HG03439 (cell line): ENCODE measurements around the gene YIPF7.
A peak's percentile ranks its signal among the peaks of the same experiment; 100 is the strongest.

Experiments
- ATAC-seq: cut with Tn5 transposase; IDR thresholded peaks from one replicate; pipeline ENCODE4 v1.9.1; 2021; ENCODE audit warnings: mild to moderate bottlenecking, moderate library complexity; ENCODE audit not compliant: unreplicated experiment

Gene YIPF7

DNA sequence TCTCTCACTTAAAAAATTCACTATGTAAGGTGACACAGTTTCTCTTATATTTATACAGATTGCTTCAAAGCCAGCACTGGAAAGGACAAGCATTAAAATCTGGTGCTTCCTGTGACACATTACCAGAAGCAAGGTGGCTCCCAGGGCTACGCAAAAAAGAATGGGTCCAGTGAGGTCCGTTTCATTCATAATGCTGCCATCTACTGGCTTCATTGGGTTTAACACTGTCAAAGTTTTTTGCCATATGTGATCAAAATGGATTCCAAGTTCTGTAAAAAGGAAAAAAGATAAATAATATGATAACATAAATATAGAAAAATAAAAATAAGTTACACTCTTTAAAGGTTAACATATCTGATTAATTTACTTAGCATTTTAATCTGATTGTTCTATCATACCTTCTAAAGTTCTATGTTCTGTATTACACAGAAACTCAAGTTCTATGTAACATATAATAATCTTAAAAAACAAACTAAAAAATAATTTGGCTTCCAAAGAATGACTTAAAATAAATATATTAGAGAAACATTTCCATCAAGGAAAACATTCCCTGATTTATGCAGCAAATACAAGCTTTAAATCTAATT lies 22.1 kb downstream of the YIPF7 start:
- peak; percentile 95 for ATAC-seq

DNA sequence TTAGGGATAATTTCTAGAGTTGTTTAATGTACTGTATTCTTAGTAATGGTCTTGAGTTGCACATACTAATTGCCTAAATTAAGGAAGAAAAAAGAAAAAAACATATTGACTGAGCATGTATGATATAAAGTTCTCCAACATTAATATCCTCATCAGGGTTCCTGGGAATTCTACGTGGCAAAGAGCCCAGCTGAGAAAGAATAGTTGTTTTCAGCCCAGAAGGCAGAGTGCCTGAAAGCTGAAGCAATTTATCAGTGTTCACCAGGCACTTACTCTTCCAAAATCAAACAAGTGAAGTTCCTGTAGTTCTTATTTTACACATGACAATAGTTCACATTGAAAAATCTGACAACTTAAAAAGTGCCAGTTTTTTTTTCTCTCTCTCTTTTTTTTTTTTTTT lies 27.7 kb downstream of the YIPF7 start:
- ATAC-seq, result no peak

DNA sequence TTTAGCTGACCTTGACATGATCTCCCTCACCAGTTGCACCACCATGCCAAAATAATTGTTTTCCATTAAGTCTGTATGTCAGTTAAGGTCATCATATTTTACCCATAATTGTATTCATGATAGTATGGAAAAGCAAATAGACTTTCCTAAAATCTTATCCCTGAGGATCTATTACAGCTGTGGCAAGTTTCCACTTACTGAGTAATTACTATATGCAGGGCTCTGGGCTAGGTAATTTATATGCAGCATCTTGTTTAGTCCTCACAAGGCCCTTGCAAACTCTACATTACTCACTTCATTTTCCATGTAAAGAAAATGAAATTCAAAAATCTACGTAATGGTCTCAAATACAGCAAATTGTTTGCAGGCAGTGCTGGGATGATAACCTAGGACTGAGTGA lies 34.8 kb downstream of the YIPF7 start:
- no peak for ATAC-seq

DNA sequence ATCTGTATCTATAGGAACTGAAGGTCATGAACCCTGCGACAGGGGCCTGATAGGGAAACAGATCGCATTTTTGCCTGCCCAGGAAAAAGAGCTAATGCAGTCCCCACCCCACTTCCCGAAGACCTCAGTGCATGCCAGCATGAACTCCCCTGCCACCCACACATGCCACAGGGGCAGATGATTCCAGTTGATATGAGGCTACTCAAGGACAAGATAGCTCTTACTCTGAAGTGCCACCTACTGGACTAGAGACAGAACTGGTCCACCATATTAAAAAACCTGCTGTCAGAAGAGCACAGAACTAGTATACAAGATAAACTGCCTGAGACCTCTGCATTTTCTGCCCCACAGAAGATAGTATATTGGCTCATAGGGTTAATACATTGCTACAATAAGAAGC lies 68.0 kb downstream of the YIPF7 start:
- no peak for ATAC-seq

DNA sequence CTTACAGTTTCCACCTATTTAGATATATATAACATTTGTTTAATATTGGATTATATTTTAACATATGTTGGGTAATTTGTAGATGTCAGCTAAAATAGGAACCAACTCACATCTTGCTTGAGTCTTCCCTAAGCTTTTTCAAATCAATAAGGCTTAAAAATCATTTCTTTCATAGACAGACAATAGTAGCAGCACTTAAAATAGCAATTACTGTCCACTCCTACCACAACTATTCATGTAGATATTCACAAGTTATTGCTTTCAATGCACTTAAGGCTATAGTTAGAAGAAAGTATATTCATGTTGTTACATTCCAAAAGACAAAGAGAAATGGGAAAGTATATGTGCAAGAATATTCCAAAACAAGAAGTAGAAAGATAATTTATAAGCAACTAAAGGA lies 71.2 kb downstream of the YIPF7 start:
- ATAC-seq, result no peak

DNA sequence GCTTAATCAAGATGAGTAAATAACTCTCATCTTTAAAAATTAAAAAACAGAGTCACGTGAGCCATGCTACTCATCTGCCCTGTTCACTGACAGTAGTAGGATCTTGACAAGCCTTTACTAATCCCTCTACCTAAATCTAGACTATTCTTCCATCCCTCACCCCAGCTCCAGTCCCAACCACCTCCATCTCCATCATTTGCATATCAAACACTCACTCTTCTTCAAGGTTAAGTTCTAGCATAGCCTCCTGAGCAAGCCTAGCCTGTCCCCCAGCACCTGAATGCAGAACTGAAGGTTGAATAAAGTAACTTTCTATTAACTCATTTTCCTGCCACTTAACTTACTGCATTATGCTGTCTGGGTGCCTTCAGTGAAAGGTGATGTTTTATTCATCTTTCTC lies 72.5 kb downstream of the YIPF7 start:
- no peak for ATAC-seq
